HCT116 (cell line): ENCODE data around the gene IL1RAPL2.

ENCODE experiments used
- POLR2A ChIP-seq: IDR thresholded peaks from 2 replicates; pipeline ENCODE4 v1.7.0; 2011; ENCODE audit warnings: borderline replicate concordance; ENCODE audit not compliant: insufficient read depth, insufficient read length; ENCODE audit errors: extremely low read depth
- POLR2AphosphoS5 ChIP-seq: IDR thresholded peaks from 2 replicates; pipeline ENCODE4 v1.6.1; 2011; ENCODE audit warnings: mild to moderate bottlenecking, low read depth, low read length, moderate library complexity
- TCF7L2 ChIP-seq: IDR thresholded peaks from 2 replicates; pipeline ENCODE4 v1.7.0; 2011; ENCODE audit warnings: borderline replicate concordance, inconsistent platforms; ENCODE audit not compliant: insufficient read depth, insufficient read length; ENCODE audit errors: extremely low read depth
- ZFX ChIP-seq: fragments of 450-650 bp; IDR thresholded peaks from 2 replicates; pipeline ENCODE4 v1.6.1; 2017
- TF ChIP-seq, protein P1 (sequence below): IDR thresholded peaks from 2 replicates; pipeline ENCODE4 v1.6.1; 2012
- TF ChIP-seq, protein P2 (sequence below): IDR thresholded peaks from 2 replicates; pipeline ENCODE4 v1.6.1; 2012

DNA sequence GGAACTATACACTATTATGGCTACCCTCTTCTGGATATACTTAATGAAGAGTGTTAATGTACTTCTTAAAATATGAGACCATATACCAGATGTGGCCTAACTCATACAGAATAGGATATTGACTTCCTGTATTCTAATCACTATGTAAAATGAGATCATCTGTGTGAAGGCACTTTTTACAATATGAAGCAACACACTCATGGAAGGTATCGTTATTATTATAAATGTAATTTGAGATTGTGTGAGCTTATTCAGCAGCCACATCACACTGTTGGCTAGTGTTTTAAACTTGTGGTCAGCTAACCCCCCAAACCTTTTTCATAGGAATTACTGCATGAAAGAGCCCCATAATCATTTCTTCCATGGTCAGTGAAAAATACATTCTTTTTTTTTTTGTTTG lies 936.3 kb downstream of the IL1RAPL2 start:
- TF ChIP-seq, protein P1, sequence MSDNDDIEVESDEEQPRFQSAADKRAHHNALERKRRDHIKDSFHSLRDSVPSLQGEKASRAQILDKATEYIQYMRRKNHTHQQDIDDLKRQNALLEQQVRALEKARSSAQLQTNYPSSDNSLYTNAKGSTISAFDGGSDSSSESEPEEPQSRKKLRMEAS: no peak
- no peak for TF ChIP-seq ZFX
- no peak for TF ChIP-seq POLR2AphosphoS5
- TF ChIP-seq TCF7L2: no peak
- TF ChIP-seq POLR2A: no peak
- TF ChIP-seq, protein P2, sequence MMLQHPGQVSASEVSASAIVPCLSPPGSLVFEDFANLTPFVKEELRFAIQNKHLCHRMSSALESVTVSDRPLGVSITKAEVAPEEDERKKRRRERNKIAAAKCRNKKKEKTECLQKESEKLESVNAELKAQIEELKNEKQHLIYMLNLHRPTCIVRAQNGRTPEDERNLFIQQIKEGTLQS: no peak
